HEK293 (cell line): ENCODE measurements around the gene MMP15.

Experiments
- CTCF ChIA-PET: fragments of 350-600 bp; formaldehyde crosslinking; extraction: SDS; loops from one replicate; lab custom pipeline; 2021; ENCODE audit warnings: antibody characterized with exemption; lab: Yijun Ruan, JAX
- POLR2A ChIA-PET: fragments of 300-600 bp; formaldehyde crosslinking; extraction: SDS; loops from one replicate; lab custom pipeline; 2020; ENCODE audit warnings: antibody characterized with exemption, inconsistent platforms; lab: Yijun Ruan, JAX
- H3K27ac ChIP-seq: fragments of 200-500 bp; sonication (Bioruptor generic); 2 replicates; pipeline ENCODE4 v1.5.1; 2014; ENCODE audit warnings: low read depth, low read length, control low read depth, inconsistent platforms; ENCODE audit errors: extremely low read depth
- H3K36me3 ChIP-seq, 2 experiments: fragments of 200-500 bp in 1 of 2; sonication (Bioruptor generic) in 1 of 2; 1 replicate in 1 of 2; 2 replicates in 1 of 2; pipeline ENCODE4 v1.5.1; 2014 to 2017; ENCODE audit warnings: inconsistent platforms in 2 of 2, low read length in 2 of 2; ENCODE audit not compliant: control insufficient read depth in 2 of 2, insufficient read depth in 1 of 2
- H3K4me1 ChIP-seq: fragments of 200-500 bp; sonication (Bioruptor generic); 2 replicates; pipeline ENCODE4 v1.5.1; 2014; ENCODE audit warnings: mild to moderate bottlenecking, low read length, inconsistent platforms; ENCODE audit not compliant: control insufficient read depth, insufficient read depth
- H3K4me3 ChIP-seq: 2 replicates; pipeline ENCODE4 v1.5.1; 2011; ENCODE audit warnings: low read depth, mild to moderate bottlenecking, control low read depth, low read length, moderate library complexity
- H3K9me3 ChIP-seq: fragments of 200-500 bp; sonication (Bioruptor generic); 2 replicates; pipeline ENCODE4 v1.5.1; 2014; ENCODE audit warnings: low read depth, low read length, inconsistent platforms; ENCODE audit not compliant: control insufficient read depth, insufficient read depth
- GLI4 ChIP-seq: fragments of 450-650 bp; formaldehyde crosslinking; IDR thresholded peaks from 2 replicates; pipeline ENCODE4 v1.5.1; 2016; ENCODE audit warnings: missing biosample characterization, missing genetic modification characterization
- KLF17 ChIP-seq: fragments of 450-650 bp; formaldehyde crosslinking; IDR thresholded peaks from 2 replicates; pipeline ENCODE4 v1.5.1; 2016; ENCODE audit warnings: missing biosample characterization, missing genetic modification characterization
- KLF9 ChIP-seq: fragments of 450-650 bp; formaldehyde crosslinking; IDR thresholded peaks from 2 replicates; pipeline ENCODE4 v1.5.1; 2016; ENCODE audit warnings: missing biosample characterization, missing genetic modification characterization, low read depth
- PRDM10 ChIP-seq: fragments of 450-650 bp; formaldehyde crosslinking; IDR thresholded peaks from 2 replicates; pipeline ENCODE4 v1.5.1; 2016; ENCODE audit warnings: missing biosample characterization, missing genetic modification characterization
- PRDM4 ChIP-seq: fragments of 450-650 bp; formaldehyde crosslinking; IDR thresholded peaks from 2 replicates; pipeline ENCODE4 v1.5.1; 2017; ENCODE audit warnings: missing biosample characterization, missing genetic modification characterization
- REST ChIP-seq: fragments of 450-650 bp; formaldehyde crosslinking; IDR thresholded peaks from 2 replicates; pipeline ENCODE4 v1.5.1; 2016; ENCODE audit warnings: missing biosample characterization, missing genetic modification characterization
- SP2 ChIP-seq: fragments of 450-650 bp; formaldehyde crosslinking; IDR thresholded peaks from 2 replicates; pipeline ENCODE4 v1.5.1; 2016; ENCODE audit warnings: missing biosample characterization, missing genetic modification characterization
- ZBTB44 ChIP-seq: fragments of 450-650 bp; IDR thresholded peaks from 2 replicates; pipeline ENCODE4 v1.5.1; 2018; ENCODE audit warnings: missing biosample characterization, mild to moderate bottlenecking, missing genetic modification characterization
- ZNF146 ChIP-seq: fragments of 450-650 bp; formaldehyde crosslinking; IDR thresholded peaks from 2 replicates; pipeline ENCODE4 v1.5.1; 2016; ENCODE audit warnings: missing biosample characterization, missing genetic modification characterization
- ZNF19 ChIP-seq: fragments of 450-650 bp; formaldehyde crosslinking; IDR thresholded peaks from 2 replicates; pipeline ENCODE4; 2016; ENCODE audit warnings: missing biosample characterization, missing genetic modification characterization, low read depth
- ZNF221 ChIP-seq: fragments of 450-650 bp; formaldehyde crosslinking; IDR thresholded peaks from 2 replicates; pipeline ENCODE4 v1.5.1; 2017; ENCODE audit warnings: missing biosample characterization, missing genetic modification characterization, borderline replicate concordance
- ZNF37A ChIP-seq: fragments of 450-650 bp; IDR thresholded peaks from 2 replicates; pipeline ENCODE4 v1.5.1; 2018; ENCODE audit warnings: missing biosample characterization, missing genetic modification characterization
- ZNF433 ChIP-seq: fragments of 450-650 bp; formaldehyde crosslinking; IDR thresholded peaks from 2 replicates; pipeline ENCODE4 v1.5.1; 2016; ENCODE audit warnings: missing biosample characterization, missing genetic modification characterization, low read depth
- ZNF558 ChIP-seq: fragments of 450-650 bp; formaldehyde crosslinking; IDR thresholded peaks from 2 replicates; pipeline ENCODE4 v1.5.1; 2016; ENCODE audit warnings: missing biosample characterization, missing genetic modification characterization
- ZNF560 ChIP-seq: fragments of 450-650 bp; formaldehyde crosslinking; IDR thresholded peaks from 2 replicates; pipeline ENCODE4 v1.5.1; 2017; ENCODE audit warnings: missing biosample characterization, missing genetic modification characterization, borderline replicate concordance
- ZNF596 ChIP-seq: fragments of 450-650 bp; IDR thresholded peaks from 2 replicates; pipeline ENCODE4 v1.5.0; 2018; ENCODE audit warnings: missing biosample characterization, mild to moderate bottlenecking, missing genetic modification characterization, moderate library complexity
- ZNF624 ChIP-seq: fragments of 450-650 bp; formaldehyde crosslinking; IDR thresholded peaks from 2 replicates; pipeline ENCODE4 v1.5.1; 2017; ENCODE audit warnings: missing biosample characterization, missing genetic modification characterization
- ZNF768 ChIP-seq: fragments of 450-650 bp; formaldehyde crosslinking; IDR thresholded peaks from 2 replicates; pipeline ENCODE4 v1.5.1; 2018; ENCODE audit warnings: missing biosample characterization, mild to moderate bottlenecking, missing genetic modification characterization
- ZNF777 ChIP-seq: fragments of 450-650 bp; formaldehyde crosslinking; IDR thresholded peaks from 2 replicates; pipeline ENCODE4 v1.5.1; 2017; ENCODE audit warnings: missing biosample characterization, missing genetic modification characterization, borderline replicate concordance
- ZNF791 ChIP-seq: fragments of 450-650 bp; formaldehyde crosslinking; IDR thresholded peaks from 2 replicates; pipeline ENCODE4 v1.5.1; 2016; ENCODE audit warnings: missing biosample characterization, missing genetic modification characterization
- ZSCAN4 ChIP-seq: fragments of 450-650 bp; formaldehyde crosslinking; IDR thresholded peaks from 2 replicates; pipeline ENCODE4 v1.5.1; 2017; ENCODE audit warnings: missing biosample characterization, missing genetic modification characterization

The MMP15 gene

GRCh38 chr16:57987441-57988177 lies 37.9 kb upstream of the MMP15 start:
- H3K27ac ChIP-seq = no peak overlapping the region
- POLR2A ChIA-PET = no interaction called here
- H3K4me1 ChIP-seq = no peaks in the 10 kb centered on the region; the same call in 1 of the 2 replicates
- H3K36me3 ChIP-seq = no peaks in the 10 kb centered on the region
- no peak overlapping the region for H3K4me3 ChIP-seq
- H3K9me3 ChIP-seq = no peaks in the 10 kb centered on the region
- CTCF ChIA-PET = no interaction called here
- no peak for TF ChIP-seq ZNF791 (tag by site-specific recombination)
- TF ChIP-seq ZNF624 (tag by site-specific recombination) = no peak
- no peak for TF ChIP-seq ZNF560
- TF ChIP-seq ZNF433 = no peak
- no peak for TF ChIP-seq ZBTB44 (tag by site-specific recombination)
- no peak for TF ChIP-seq REST (tag by site-specific recombination)
- no peak for TF ChIP-seq ZSCAN4
- TF ChIP-seq ZNF221 = no peak
- no peak for TF ChIP-seq PRDM10 (tag by site-specific recombination)
- TF ChIP-seq ZNF558 (tag by site-specific recombination) = no peak
- no peak for TF ChIP-seq ZNF37A (tag by site-specific recombination)

GRCh38 chr16:57988929-57989328 lies 36.6 kb upstream of the MMP15 start:
- H3K4me3 ChIP-seq = no peak overlapping the region
- H3K4me1 ChIP-seq = no peaks in the 10 kb centered on the region; the same call in 1 of the 2 replicates
- no peak overlapping the region for H3K27ac ChIP-seq
- H3K9me3 ChIP-seq = no peaks in the 10 kb centered on the region
- ChIA-PET CTCF (interaction anchor here (0.9 to 1.0 kb wide), 2 partner anchors 10 to 266 kb away, joined by 3 to 4 read pairs; no protein-coding TSS in a partner anchor), POLR2A (no interaction called here)
- peaks cover 0 to under 1% of the 10 kb centered on the region in 2 experiments; a peak in 1 of 3 replicates for H3K36me3 ChIP-seq
- TF ChIP-seq ZNF560 (no peak), ZNF146 (tag by site-specific recombination) (no peak), KLF17 (tag by site-specific recombination) (no peak), PRDM4 (tag by site-specific recombination) (no peak), ZNF768 (tag by site-specific recombination) (no peak), SP2 (no peak), ZNF19 (no peak), GLI4 (tag by site-specific recombination) (no peak), KLF9 (no peak), ZNF596 (tag by site-specific recombination) (no peak), ZNF777 (tag by site-specific recombination) (no peak)
